Measurements from ENCODE around the gene PEF1.

PEF1 gene

GRCh38 chr1:31581821-31582810 is 62.6 kb downstream of the PEF1 start:
- DNase-seq: no peak

GRCh38 chr1:31580891-31581603 is 63.6 kb downstream of the PEF1 start:
- no peak for DNase-seq

- no peak for DNase-seq
Observed at GRCh38 chr1:31580513-31580870, 64.2 kb downstream of the PEF1 start.

Measured in NCI-H1092 (cell line).